HL-60 (cell line): ENCODE data around the gene GLIS1.

Experiments used
- GABPA ChIP-seq: IDR thresholded peaks from 2 replicates; pipeline ENCODE4 v1.6.1; 2012; ENCODE audit warnings: low read depth
- POLR2AphosphoS5 ChIP-seq: IDR thresholded peaks from 2 replicates; pipeline ENCODE4 v1.6.1; 2012; ENCODE audit warnings: low read depth
- SPI1 ChIP-seq: IDR thresholded peaks from 2 replicates; pipeline ENCODE4 v1.6.1; 2012; ENCODE audit warnings: low read depth, mild to moderate bottlenecking, borderline replicate concordance
- TF ChIP-seq, protein P1 (sequence below): IDR thresholded peaks from one replicate; pipeline ENCODE4 v1.5.1; 2011; ENCODE audit warnings: low read length, control low read depth, inconsistent platforms; ENCODE audit not compliant: insufficient read depth
- TF ChIP-seq, protein P2 (sequence below): IDR thresholded peaks from 2 replicates; pipeline ENCODE4 v1.6.1; 2012; ENCODE audit warnings: low read depth; ENCODE audit not compliant: insufficient replicate concordance

DNA sequence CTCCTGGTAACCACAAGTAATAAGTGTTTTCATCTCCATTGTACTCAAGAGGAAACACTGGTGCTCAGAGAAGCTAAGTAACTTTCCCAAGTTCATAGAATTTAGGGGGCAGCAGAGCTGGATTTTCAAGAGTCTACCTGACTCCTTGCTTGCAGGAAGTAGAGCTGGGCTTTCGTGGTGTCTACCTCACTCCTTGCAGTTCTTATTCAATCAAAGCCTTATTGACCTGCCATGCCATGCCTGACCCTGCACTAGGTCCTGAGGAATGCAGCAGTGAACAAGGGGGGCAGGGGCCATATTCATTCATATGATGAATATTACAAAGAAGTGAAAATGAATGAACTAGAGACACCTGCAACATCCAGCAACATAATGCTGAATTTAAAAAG, 93.3 kb downstream of the GLIS1 start:
- TF ChIP-seq POLR2AphosphoS5 (no peak), GABPA (no peak), SPI1 (no peak)
- TF ChIP-seq, protein P1, sequence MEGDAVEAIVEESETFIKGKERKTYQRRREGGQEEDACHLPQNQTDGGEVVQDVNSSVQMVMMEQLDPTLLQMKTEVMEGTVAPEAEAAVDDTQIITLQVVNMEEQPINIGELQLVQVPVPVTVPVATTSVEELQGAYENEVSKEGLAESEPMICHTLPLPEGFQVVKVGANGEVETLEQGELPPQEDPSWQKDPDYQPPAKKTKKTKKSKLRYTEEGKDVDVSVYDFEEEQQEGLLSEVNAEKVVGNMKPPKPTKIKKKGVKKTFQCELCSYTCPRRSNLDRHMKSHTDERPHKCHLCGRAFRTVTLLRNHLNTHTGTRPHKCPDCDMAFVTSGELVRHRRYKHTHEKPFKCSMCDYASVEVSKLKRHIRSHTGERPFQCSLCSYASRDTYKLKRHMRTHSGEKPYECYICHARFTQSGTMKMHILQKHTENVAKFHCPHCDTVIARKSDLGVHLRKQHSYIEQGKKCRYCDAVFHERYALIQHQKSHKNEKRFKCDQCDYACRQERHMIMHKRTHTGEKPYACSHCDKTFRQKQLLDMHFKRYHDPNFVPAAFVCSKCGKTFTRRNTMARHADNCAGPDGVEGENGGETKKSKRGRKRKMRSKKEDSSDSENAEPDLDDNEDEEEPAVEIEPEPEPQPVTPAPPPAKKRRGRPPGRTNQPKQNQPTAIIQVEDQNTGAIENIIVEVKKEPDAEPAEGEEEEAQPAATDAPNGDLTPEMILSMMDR = no peak
- TF ChIP-seq, protein P2, sequence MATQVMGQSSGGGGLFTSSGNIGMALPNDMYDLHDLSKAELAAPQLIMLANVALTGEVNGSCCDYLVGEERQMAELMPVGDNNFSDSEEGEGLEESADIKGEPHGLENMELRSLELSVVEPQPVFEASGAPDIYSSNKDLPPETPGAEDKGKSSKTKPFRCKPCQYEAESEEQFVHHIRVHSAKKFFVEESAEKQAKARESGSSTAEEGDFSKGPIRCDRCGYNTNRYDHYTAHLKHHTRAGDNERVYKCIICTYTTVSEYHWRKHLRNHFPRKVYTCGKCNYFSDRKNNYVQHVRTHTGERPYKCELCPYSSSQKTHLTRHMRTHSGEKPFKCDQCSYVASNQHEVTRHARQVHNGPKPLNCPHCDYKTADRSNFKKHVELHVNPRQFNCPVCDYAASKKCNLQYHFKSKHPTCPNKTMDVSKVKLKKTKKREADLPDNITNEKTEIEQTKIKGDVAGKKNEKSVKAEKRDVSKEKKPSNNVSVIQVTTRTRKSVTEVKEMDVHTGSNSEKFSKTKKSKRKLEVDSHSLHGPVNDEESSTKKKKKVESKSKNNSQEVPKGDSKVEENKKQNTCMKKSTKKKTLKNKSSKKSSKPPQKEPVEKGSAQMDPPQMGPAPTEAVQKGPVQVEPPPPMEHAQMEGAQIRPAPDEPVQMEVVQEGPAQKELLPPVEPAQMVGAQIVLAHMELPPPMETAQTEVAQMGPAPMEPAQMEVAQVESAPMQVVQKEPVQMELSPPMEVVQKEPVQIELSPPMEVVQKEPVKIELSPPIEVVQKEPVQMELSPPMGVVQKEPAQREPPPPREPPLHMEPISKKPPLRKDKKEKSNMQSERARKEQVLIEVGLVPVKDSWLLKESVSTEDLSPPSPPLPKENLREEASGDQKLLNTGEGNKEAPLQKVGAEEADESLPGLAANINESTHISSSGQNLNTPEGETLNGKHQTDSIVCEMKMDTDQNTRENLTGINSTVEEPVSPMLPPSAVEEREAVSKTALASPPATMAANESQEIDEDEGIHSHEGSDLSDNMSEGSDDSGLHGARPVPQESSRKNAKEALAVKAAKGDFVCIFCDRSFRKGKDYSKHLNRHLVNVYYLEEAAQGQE = no peak
